K562 (cell line): ENCODE measurements around the gene PTPN13. TPM values are rescaled to one million over a fixed set of nuclear protein-coding genes. Genes with fewer than 3 reads are reported as not detected.

Experiments used
- ATAC-seq: fragments of 200-7000 bp; cut with Tn5 transposase; 3 replicates; pipeline ENCODE4 v1.9.1; 2020; ENCODE audit warnings: moderate library complexity
- BruUV-seq: library from RNA; stranded (reverse); fragments of 400-500 nt; replicated peaks from 2 replicates; lab custom pipeline; 2021; lab: Mats Ljungman, UMichigan
- CTCF ChIA-PET: fragments of 300-600 bp; formaldehyde crosslinking; extraction: SDS; loops from one replicate; lab custom pipeline; 2021; ENCODE audit warnings: low intra/inter-chr PET ratio; lab: Yijun Ruan, JAX
- POLR2A ChIA-PET: fragments of 300-600, 350-650 bp; sonication (Branson Sonifier 250); formaldehyde crosslinking; extraction: SDS; loops from one replicate; lab custom pipeline; 2021; ENCODE audit warnings: antibody characterized with exemption, inconsistent platforms; lab: Yijun Ruan, JAX
- DNase-seq, 4 experiments: peaks; one replicate each; pipeline versions ENCODE4 v3.0.0 to v3.0.0-alpha.2; 2011 to 2018; ENCODE audit warnings: low spot score in 3 of 4, mixed read lengths in 3 of 4; ENCODE audit errors: extremely low read depth in 1 of 4
- FAIRE-seq: peaks from 2 replicates; lab custom pipeline; 2011; peaks lifted over from hg19 to GRCh38; lab: Jason Lieb, UNC
- H2AFZ ChIP-seq: 2 replicates; pipeline ENCODE4 v1.6.0; 2011; ENCODE audit warnings: low read depth, low read length, control low read depth, inconsistent platforms
- H3K27ac ChIP-seq: fragments of 200-600 bp; 3 replicates; pipeline ENCODE4 v1.8.0; 2011; ENCODE audit warnings: low read depth, mild to moderate bottlenecking, control low read depth, inconsistent platforms, low read length, moderate library complexity, mixed read lengths; ENCODE audit errors: extremely low read depth
- H3K27me3 ChIP-seq, 2 experiments: fragments of 300-600 bp in 1 of 2; 2 replicates in 1 of 2; 3 replicates in 1 of 2; pipeline versions ENCODE4 v1.6.0 to v1.8.0; 2011; ENCODE audit warnings: inconsistent platforms in 2 of 2, low read length in 2 of 2, mild to moderate bottlenecking in 1 of 2, mixed read lengths in 1 of 2, moderate library complexity in 1 of 2; ENCODE audit not compliant: control insufficient read depth in 2 of 2, insufficient read depth in 2 of 2
- H3K36me3 ChIP-seq: fragments of 300-600 bp; 3 replicates; pipeline ENCODE4 v1.8.0; 2011; ENCODE audit warnings: mild to moderate bottlenecking, low read length, inconsistent platforms; ENCODE audit not compliant: control insufficient read depth, insufficient read depth
- H3K4me1 ChIP-seq, 2 experiments: fragments of 200-600 bp in 1 of 2; replicated peaks in 1 of 2; 2 replicates in 1 of 2; 3 replicates in 1 of 2; pipeline versions ENCODE4 v1.5.1 to v1.8.0; 2011; ENCODE audit warnings: inconsistent platforms in 2 of 2, low read length in 2 of 2, mild to moderate bottlenecking in 1 of 2, mixed read lengths in 1 of 2, moderate library complexity in 1 of 2; ENCODE audit not compliant: control insufficient read depth in 2 of 2, insufficient read depth in 2 of 2
- H3K4me2 ChIP-seq: 2 replicates; pipeline ENCODE4 v1.6.1; 2011; ENCODE audit warnings: low read length, control low read depth, inconsistent platforms, mixed read lengths; ENCODE audit not compliant: insufficient read depth
- H3K4me3 ChIP-seq: fragments of 200-600 bp; sonication (generic), shearing (Covaris generic); 2 replicates; pipeline ENCODE4 v1.5.1; 2016; ENCODE audit warnings: control low read depth, inconsistent platforms
- H3K79me2 ChIP-seq: fragments of 200-600 bp; 3 replicates; pipeline ENCODE4 v1.8.0; 2011; ENCODE audit warnings: low read length, inconsistent platforms; ENCODE audit not compliant: control insufficient read depth, insufficient read depth
- H3K9ac ChIP-seq, 2 experiments: 2 replicates each; pipeline versions ENCODE4 v1.6.0 to v1.6.1; 2011; ENCODE audit warnings: low read depth in 2 of 2, low read length in 2 of 2, control low read depth in 1 of 2, inconsistent platforms in 1 of 2, mild to moderate bottlenecking in 1 of 2, mixed read lengths in 1 of 2; ENCODE audit not compliant: insufficient read depth in 1 of 2
- H3K9me1 ChIP-seq: one replicate; pipeline ENCODE4 v1.6.0; 2011; ENCODE audit warnings: inconsistent platforms, mild to moderate bottlenecking, low read length, moderate library complexity; ENCODE audit not compliant: control insufficient read depth, insufficient read depth
- H3K9me3 ChIP-seq: replicated peaks from 2 replicates; pipeline ENCODE4 v1.5.1; 2011; ENCODE audit warnings: low read depth, low read length, inconsistent platforms; ENCODE audit not compliant: control insufficient read depth, insufficient read depth
- H4K20me1 ChIP-seq: replicated peaks from 2 replicates; pipeline ENCODE4 v1.6.1; 2011; ENCODE audit warnings: low read length, inconsistent platforms, mixed read lengths; ENCODE audit not compliant: control insufficient read depth, insufficient read depth
- BRD4 ChIP-seq: fragments of 200-600 bp; sonication (generic); IDR thresholded peaks from 2 replicates; pipeline ENCODE4 v1.6.1; 2017; ENCODE audit warnings: inconsistent platforms
- CHD2 ChIP-seq: IDR thresholded peaks from 2 replicates; pipeline ENCODE4 v1.6.1; 2011; ENCODE audit warnings: low read depth, low read length
- KDM5B ChIP-seq: fragments of 200-600 bp; sonication (generic); IDR thresholded peaks from 2 replicates; pipeline ENCODE4 v1.6.1; 2012; ENCODE audit warnings: low read depth, mild to moderate bottlenecking, moderate library complexity, low read length, control low read depth, inconsistent platforms; ENCODE audit not compliant: insufficient replicate concordance
- NR2C1 ChIP-seq, 2 experiments: fragments of 450-650 bp; IDR thresholded peaks; 2 replicates each; pipeline ENCODE4 v1.6.1; 2017; ENCODE audit warnings: mild to moderate bottlenecking in 2 of 2, antibody characterized with exemption in 1 of 2, inconsistent platforms in 1 of 2, missing compliant biosample characterization in 1 of 2, missing genetic modification characterization in 1 of 2
- PHB2 ChIP-seq: fragments of 450-650 bp; IDR thresholded peaks from 2 replicates; pipeline ENCODE4 v1.6.1; 2017; ENCODE audit warnings: low read depth
- RBM15 ChIP-seq: fragments of 200-400 bp; formaldehyde crosslinking; IDR thresholded peaks from 2 replicates; pipeline ENCODE4 v1.6.1; 2018; ENCODE audit warnings: mild to moderate bottlenecking, low read length, moderate library complexity; ENCODE audit not compliant: insufficient read depth
- TAF9B ChIP-seq: fragments of 450-650 bp; IDR thresholded peaks from 2 replicates; pipeline ENCODE4 v1.6.1; 2018; ENCODE audit warnings: mild to moderate bottlenecking; ENCODE audit not compliant: partially characterized antibody
- TCF7L2 ChIP-seq: fragments of 150-350 bp; IDR thresholded peaks from 2 replicates; pipeline ENCODE4 v1.6.1; 2016; ENCODE audit warnings: low read depth, mild to moderate bottlenecking, low read length, moderate library complexity
- ZBTB26 ChIP-seq: fragments of 450-650 bp; formaldehyde crosslinking; IDR thresholded peaks from 2 replicates; pipeline ENCODE4 v1.4.0; 2022; ENCODE audit warnings: missing genetic modification characterization
- ZFPM2 ChIP-seq: fragments of 250-450 bp; sonication (Bioruptor Pico); IDR thresholded peaks from 2 replicates; pipeline ENCODE4 v1.5.1; 2022; ENCODE audit warnings: mild to moderate bottlenecking
- ZNF311 ChIP-seq: fragments of 250-450 bp; sonication (Bioruptor Pico); IDR thresholded peaks from 2 replicates; pipeline ENCODE4 v1.4.0; 2020; ENCODE audit warnings: mild to moderate bottlenecking, moderate library complexity
- WGBS: fragments of 100-300 bp; shearing (Covaris generic); methylation state at CpG from one replicate; pipeline ENCODE4 v1.1.6; 2016; ENCODE audit warnings: low coverage, mixed read lengths; ENCODE audit not compliant: insufficient coverage; ENCODE audit errors: missing lambda C conversion rate; 5-methylcytosine and 5-hydroxymethylcytosine counted together
- in situ Hi-C: fragments of 300-500 bp; cut with MboI; formaldehyde crosslinking; loops from 4 replicates; pipeline ENCODE4 v1.15.0; 2018; ENCODE audit warnings: inconsistent platforms, mixed read lengths
- intact Hi-C: fragments of 100-400 bp; cut with micrococcal nuclease; formaldehyde crosslinking; loops from 2 replicates; pipeline ENCODE4 v1.14.2; 2022
- polyA plus RNA-seq, 8 experiments: library from polyadenylated mRNA; depleted of rRNA in 4 of 8; stranded (reverse) in 5 of 8; unstranded in 3 of 8; fragments of >200 nt; fragmentation: Nextera tagmentation in 2 of 8; fragmentation: Illumina TruSeq in 1 of 8; extraction: Ambion mirVana in 2 of 8; extraction: Trizol in 1 of 8; gene quantifications; 2 replicates each; pipeline versions ENCODE4 v1.2.1 to v1.2.3, GENCODE V29; 2011 to 2014; ENCODE audit warnings: inconsistent platforms in 1 of 8, missing spikeins in 1 of 8
- total RNA-seq, 7 experiments: library from RNA; depleted of rRNA in 6 of 7; stranded (reverse); fragments of >200 nt in 6 of 7; fragmentation: Illumina TruSeq in 2 of 7; extraction: Trizol in 2 of 7; gene quantifications; 2 replicates each; pipeline versions ENCODE4 v1.2.1 to v1.2.3, GENCODE V29; 2011 to 2021; ENCODE audit warnings: low replicate concordance in 1 of 7
- TF ChIP-seq, protein P1 (sequence below): fragments of 450-650 bp; formaldehyde crosslinking; IDR thresholded peaks from 2 replicates; pipeline ENCODE4 v1.4.0; 2020; ENCODE audit warnings: mild to moderate bottlenecking, moderate library complexity
- TF ChIP-seq, protein P2 (sequence below): fragments of 250-450 bp; sonication (Bioruptor Pico); IDR thresholded peaks from 2 replicates; pipeline ENCODE4 v1.5.0; 2022; ENCODE audit warnings: mild to moderate bottlenecking
- TF ChIP-seq, protein P3 (sequence below), 3 experiments: IDR thresholded peaks in 2 of 3; conservative IDR thresholded peaks in 1 of 3; 2 replicates each; pipeline ENCODE4 v1.5.1; 2011 to 2012; ENCODE audit warnings: low read length in 3 of 3, mild to moderate bottlenecking in 3 of 3, control low read depth in 2 of 3, improper control_type of control experiment in 1 of 3, inconsistent platforms in 1 of 3, low read depth in 1 of 3, mixed read lengths in 1 of 3, moderate library complexity in 1 of 3; ENCODE audit not compliant: insufficient read depth in 2 of 3

The PTPN13 gene
- total and polyA plus RNA-seq, 9 of the 15 experiments (the other 6 are each of a cell fraction or from before 2014, with no cell fraction given): 0.33 TPM; not detected in 8

- WGBS: 0% methylated on average over 1 of the region's 1 CpG
- no peak for DNase-seq
- no peak for FAIRE-seq
- BruUV-seq: no TSS peak
- Histone ChIP-seq H3K9me1 (no peaks in the 10 kb centered on the region), H4K20me1 (no peaks in the 10 kb centered on the region), H3K4me3 (no peak overlapping the region), H2AFZ (no peak overlapping the region), H3K79me2 (no peaks in the 10 kb centered on the region), H3K36me3 (no peaks in the 10 kb centered on the region), H3K27ac (no peak overlapping the region), H3K9ac (no peak overlapping the region), H3K4me1 (no peaks in the 10 kb centered on the region), H3K9me3 (no peaks in the 10 kb centered on the region), H3K4me2 (no peak overlapping the region), H3K27me3 (peaks cover 0 to 5% of the 10 kb centered on the region in 2 experiments; a peak in 2 of 5 replicates)
- ATAC-seq: no peak
- ChIA-PET CTCF (no interaction called here), POLR2A (no interaction called here)
- in situ Hi-C loops: no loop called here
- intact Hi-C loops: loop anchor here (5.0 kb wide), 1 partner anchor 318 kb away; no protein-coding TSS in a partner anchor
- TF ChIP-seq, protein P1, sequence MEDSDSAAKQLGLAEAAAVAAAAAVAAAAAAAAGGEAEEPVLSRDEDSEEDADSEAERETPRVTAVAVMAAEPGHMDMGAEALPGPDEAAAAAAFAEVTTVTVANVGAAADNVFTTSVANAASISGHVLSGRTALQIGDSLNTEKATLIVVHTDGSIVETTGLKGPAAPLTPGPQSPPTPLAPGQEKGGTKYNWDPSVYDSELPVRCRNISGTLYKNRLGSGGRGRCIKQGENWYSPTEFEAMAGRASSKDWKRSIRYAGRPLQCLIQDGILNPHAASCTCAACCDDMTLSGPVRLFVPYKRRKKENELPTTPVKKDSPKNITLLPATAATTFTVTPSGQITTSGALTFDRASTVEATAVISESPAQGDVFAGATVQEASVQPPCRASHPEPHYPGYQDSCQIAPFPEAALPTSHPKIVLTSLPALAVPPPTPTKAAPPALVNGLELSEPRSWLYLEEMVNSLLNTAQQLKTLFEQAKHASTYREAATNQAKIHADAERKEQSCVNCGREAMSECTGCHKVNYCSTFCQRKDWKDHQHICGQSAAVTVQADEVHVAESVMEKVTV (CRISPR knock-in tag): no peak
- no peak for TF ChIP-seq PHB2
- TF ChIP-seq KDM5B: no peak
- no peak for TF ChIP-seq ZFPM2 (CRISPR knock-in tag)
- TF ChIP-seq BRD4: no peak
- no peak for TF ChIP-seq RBM15
- no peak for TF ChIP-seq ZNF311 (CRISPR knock-in tag)
- TF ChIP-seq, protein P2, sequence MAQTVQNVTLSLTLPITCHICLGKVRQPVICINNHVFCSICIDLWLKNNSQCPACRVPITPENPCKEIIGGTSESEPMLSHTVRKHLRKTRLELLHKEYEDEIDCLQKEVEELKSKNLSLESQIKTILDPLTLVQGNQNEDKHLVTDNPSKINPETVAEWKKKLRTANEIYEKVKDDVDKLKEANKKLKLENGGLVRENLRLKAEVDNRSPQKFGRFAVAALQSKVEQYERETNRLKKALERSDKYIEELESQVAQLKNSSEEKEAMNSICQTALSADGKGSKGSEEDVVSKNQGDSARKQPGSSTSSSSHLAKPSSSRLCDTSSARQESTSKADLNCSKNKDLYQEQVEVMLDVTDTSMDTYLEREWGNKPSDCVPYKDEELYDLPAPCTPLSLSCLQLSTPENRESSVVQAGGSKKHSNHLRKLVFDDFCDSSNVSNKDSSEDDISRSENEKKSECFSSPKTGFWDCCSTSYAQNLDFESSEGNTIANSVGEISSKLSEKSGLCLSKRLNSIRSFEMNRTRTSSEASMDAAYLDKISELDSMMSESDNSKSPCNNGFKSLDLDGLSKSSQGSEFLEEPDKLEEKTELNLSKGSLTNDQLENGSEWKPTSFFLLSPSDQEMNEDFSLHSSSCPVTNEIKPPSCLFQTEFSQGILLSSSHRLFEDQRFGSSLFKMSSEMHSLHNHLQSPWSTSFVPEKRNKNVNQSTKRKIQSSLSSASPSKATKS (CRISPR knock-in tag): no peak
- no peak for TF ChIP-seq TAF9B
- no peak for TF ChIP-seq TCF7L2
- no peak for TF ChIP-seq ZBTB26 (CRISPR knock-in tag)
- TF ChIP-seq, protein P3, sequence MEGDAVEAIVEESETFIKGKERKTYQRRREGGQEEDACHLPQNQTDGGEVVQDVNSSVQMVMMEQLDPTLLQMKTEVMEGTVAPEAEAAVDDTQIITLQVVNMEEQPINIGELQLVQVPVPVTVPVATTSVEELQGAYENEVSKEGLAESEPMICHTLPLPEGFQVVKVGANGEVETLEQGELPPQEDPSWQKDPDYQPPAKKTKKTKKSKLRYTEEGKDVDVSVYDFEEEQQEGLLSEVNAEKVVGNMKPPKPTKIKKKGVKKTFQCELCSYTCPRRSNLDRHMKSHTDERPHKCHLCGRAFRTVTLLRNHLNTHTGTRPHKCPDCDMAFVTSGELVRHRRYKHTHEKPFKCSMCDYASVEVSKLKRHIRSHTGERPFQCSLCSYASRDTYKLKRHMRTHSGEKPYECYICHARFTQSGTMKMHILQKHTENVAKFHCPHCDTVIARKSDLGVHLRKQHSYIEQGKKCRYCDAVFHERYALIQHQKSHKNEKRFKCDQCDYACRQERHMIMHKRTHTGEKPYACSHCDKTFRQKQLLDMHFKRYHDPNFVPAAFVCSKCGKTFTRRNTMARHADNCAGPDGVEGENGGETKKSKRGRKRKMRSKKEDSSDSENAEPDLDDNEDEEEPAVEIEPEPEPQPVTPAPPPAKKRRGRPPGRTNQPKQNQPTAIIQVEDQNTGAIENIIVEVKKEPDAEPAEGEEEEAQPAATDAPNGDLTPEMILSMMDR (IDR thresholded peaks at IDR 0.05 in 2 of 3, conservative IDR thresholded peaks at IDR 0.05 in 1 of 3; ENCODE audit: insufficient read depth in 2 of 3, low read depth in 1 of 3, low read length in 3 of 3): no peak
- TF ChIP-seq NR2C1 (IDR thresholded peaks at IDR 0.05): no peak
- TF ChIP-seq NR2C1 (tag; IDR thresholded peaks at IDR 0.05): no peak
- no peak for TF ChIP-seq CHD2
These were observed 221.5 kb downstream of the PTPN13 start for GRCh38 chr4:86815653-86816052.
